ENCODE results near the gene MARCHF2.

DNA sequence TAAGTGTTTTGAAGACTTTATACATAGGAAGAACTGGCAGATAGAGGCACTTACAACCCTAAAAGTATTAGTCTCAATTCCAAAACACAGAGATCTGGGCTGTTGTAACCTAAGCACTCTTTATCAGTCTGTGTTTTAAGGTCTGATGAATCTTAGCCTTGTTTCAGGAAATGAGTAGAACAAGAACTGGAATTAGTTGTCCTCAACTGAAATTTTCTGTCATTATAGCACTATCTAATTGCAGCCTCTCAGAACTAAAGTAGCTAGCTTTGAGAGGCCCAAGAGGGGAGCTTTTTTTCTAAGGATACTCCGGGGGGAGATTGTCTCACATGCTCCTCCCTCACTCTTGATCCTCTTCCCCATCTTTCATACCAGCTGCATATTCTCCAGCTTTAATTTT is 44.7 kb downstream of the MARCHF2 start:
- TF ChIP-seq, protein P1, sequence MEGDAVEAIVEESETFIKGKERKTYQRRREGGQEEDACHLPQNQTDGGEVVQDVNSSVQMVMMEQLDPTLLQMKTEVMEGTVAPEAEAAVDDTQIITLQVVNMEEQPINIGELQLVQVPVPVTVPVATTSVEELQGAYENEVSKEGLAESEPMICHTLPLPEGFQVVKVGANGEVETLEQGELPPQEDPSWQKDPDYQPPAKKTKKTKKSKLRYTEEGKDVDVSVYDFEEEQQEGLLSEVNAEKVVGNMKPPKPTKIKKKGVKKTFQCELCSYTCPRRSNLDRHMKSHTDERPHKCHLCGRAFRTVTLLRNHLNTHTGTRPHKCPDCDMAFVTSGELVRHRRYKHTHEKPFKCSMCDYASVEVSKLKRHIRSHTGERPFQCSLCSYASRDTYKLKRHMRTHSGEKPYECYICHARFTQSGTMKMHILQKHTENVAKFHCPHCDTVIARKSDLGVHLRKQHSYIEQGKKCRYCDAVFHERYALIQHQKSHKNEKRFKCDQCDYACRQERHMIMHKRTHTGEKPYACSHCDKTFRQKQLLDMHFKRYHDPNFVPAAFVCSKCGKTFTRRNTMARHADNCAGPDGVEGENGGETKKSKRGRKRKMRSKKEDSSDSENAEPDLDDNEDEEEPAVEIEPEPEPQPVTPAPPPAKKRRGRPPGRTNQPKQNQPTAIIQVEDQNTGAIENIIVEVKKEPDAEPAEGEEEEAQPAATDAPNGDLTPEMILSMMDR (IDR thresholded peaks at IDR 0.05; ENCODE audit: low read length), result no peak
- TF ChIP-seq EZH2 (IDR thresholded peaks at IDR 0.05; ENCODE audit: borderline replicate concordance, low read length), result no peak
